Measurements from ENCODE around the gene GRIK1.

The GRIK1 gene

GRCh38 chr21:29825345-29825744, 114.5 kb downstream of the GRIK1 start:
- H3K4me1 ChIP-seq (ENCODE audit: control insufficient read depth, insufficient read depth, low read length, poor library complexity, severe bottlenecking) = no peaks in the 10 kb centered on the region
- no peaks in the 10 kb centered on the region for H3K9me3 ChIP-seq (ENCODE audit: control insufficient read depth, low read length)
- no peaks in the 10 kb centered on the region for H3K36me3 ChIP-seq (ENCODE audit: control insufficient read depth, insufficient read depth, low read length)
- no peak for DNase-seq
- H3K27me3 ChIP-seq (replicated peaks; ENCODE audit: control insufficient read depth, insufficient read depth, low read length, poor library complexity, severe bottlenecking) = no peaks in the 10 kb centered on the region
- no peak overlapping the region for H3K27ac ChIP-seq (ENCODE audit: insufficient read depth, low read length, poor library complexity, severe bottlenecking)
- H3K4me3 ChIP-seq (ENCODE audit: insufficient read depth, low read depth, low read length, poor library complexity, severe bottlenecking) = no peak overlapping the region

GRCh38 chr21:29822064-29822463, 117.7 kb downstream of the GRIK1 start:
- Histone ChIP-seq H3K4me1 (ENCODE audit: control insufficient read depth, insufficient read depth, low read length, poor library complexity, severe bottlenecking) (no peaks in the 10 kb centered on the region), H3K36me3 (ENCODE audit: control insufficient read depth, insufficient read depth, low read length) (no peaks in the 10 kb centered on the region), H3K9me3 (ENCODE audit: control insufficient read depth, low read length) (no peaks in the 10 kb centered on the region), H3K27me3 (replicated peaks; ENCODE audit: control insufficient read depth, insufficient read depth, low read length, poor library complexity, severe bottlenecking) (no peaks in the 10 kb centered on the region), H3K27ac (ENCODE audit: insufficient read depth, low read length, poor library complexity, severe bottlenecking) (no peak overlapping the region), H3K4me3 (ENCODE audit: insufficient read depth, low read depth, low read length, poor library complexity, severe bottlenecking) (no peak overlapping the region)
- DNase-seq = no peak

GRCh38 chr21:29821230-29821629, 118.6 kb downstream of the GRIK1 start:
- Histone ChIP-seq H3K4me1 (ENCODE audit: control insufficient read depth, insufficient read depth, low read length, poor library complexity, severe bottlenecking) (no peaks in the 10 kb centered on the region), H3K27me3 (replicated peaks; ENCODE audit: control insufficient read depth, insufficient read depth, low read length, poor library complexity, severe bottlenecking) (no peaks in the 10 kb centered on the region), H3K4me3 (ENCODE audit: insufficient read depth, low read depth, low read length, poor library complexity, severe bottlenecking) (no peak overlapping the region), H3K36me3 (ENCODE audit: control insufficient read depth, insufficient read depth, low read length) (no peaks in the 10 kb centered on the region), H3K27ac (ENCODE audit: insufficient read depth, low read length, poor library complexity, severe bottlenecking) (no peak overlapping the region), H3K9me3 (ENCODE audit: control insufficient read depth, low read length) (no peaks in the 10 kb centered on the region)
- no peak for DNase-seq

- Histone ChIP-seq H3K36me3 (ENCODE audit: control insufficient read depth, insufficient read depth, low read length) (no peaks in the 10 kb centered on the region), H3K4me1 (ENCODE audit: control insufficient read depth, insufficient read depth, low read length, poor library complexity, severe bottlenecking) (no peaks in the 10 kb centered on the region), H3K27me3 (replicated peaks; ENCODE audit: control insufficient read depth, insufficient read depth, low read length, poor library complexity, severe bottlenecking) (no peaks in the 10 kb centered on the region), H3K9me3 (ENCODE audit: control insufficient read depth, low read length) (no peaks in the 10 kb centered on the region), H3K4me3 (ENCODE audit: insufficient read depth, low read depth, low read length, poor library complexity, severe bottlenecking) (no peak overlapping the region), H3K27ac (ENCODE audit: insufficient read depth, low read length, poor library complexity, severe bottlenecking) (no peak overlapping the region)
- no peak for DNase-seq
Observed at GRCh38 chr21:29819675-29820326, 120.0 kb downstream of the GRIK1 start.

- Histone ChIP-seq H3K36me3 (ENCODE audit: control insufficient read depth, insufficient read depth, low read length) (no peaks in the 10 kb centered on the region), H3K27me3 (replicated peaks; ENCODE audit: control insufficient read depth, insufficient read depth, low read length, poor library complexity, severe bottlenecking) (no peaks in the 10 kb centered on the region), H3K9me3 (ENCODE audit: control insufficient read depth, low read length) (no peaks in the 10 kb centered on the region), H3K4me1 (ENCODE audit: control insufficient read depth, insufficient read depth, low read length, poor library complexity, severe bottlenecking) (no peaks in the 10 kb centered on the region), H3K4me3 (ENCODE audit: insufficient read depth, low read depth, low read length, poor library complexity, severe bottlenecking) (no peak overlapping the region), H3K27ac (ENCODE audit: insufficient read depth, low read length, poor library complexity, severe bottlenecking) (no peak overlapping the region)
- no peak for DNase-seq
Observed at GRCh38 chr21:29818383-29818921, 121.3 kb downstream of the GRIK1 start.

- Histone ChIP-seq H3K4me3 (ENCODE audit: insufficient read depth, low read depth, low read length, poor library complexity, severe bottlenecking) (no peak overlapping the region), H3K9me3 (ENCODE audit: control insufficient read depth, low read length) (no peaks in the 10 kb centered on the region), H3K27ac (ENCODE audit: insufficient read depth, low read length, poor library complexity, severe bottlenecking) (no peak overlapping the region), H3K4me1 (ENCODE audit: control insufficient read depth, insufficient read depth, low read length, poor library complexity, severe bottlenecking) (no peaks in the 10 kb centered on the region), H3K27me3 (replicated peaks; ENCODE audit: control insufficient read depth, insufficient read depth, low read length, poor library complexity, severe bottlenecking) (no peaks in the 10 kb centered on the region), H3K36me3 (ENCODE audit: control insufficient read depth, insufficient read depth, low read length) (no peaks in the 10 kb centered on the region)
- no peak for DNase-seq
Observed at GRCh38 chr21:29817450-29817849, 122.3 kb downstream of the GRIK1 start.

- DNase-seq = no peak
- H3K4me3 ChIP-seq (ENCODE audit: insufficient read depth, low read depth, low read length, poor library complexity, severe bottlenecking) = no peak overlapping the region
- H3K36me3 ChIP-seq (ENCODE audit: control insufficient read depth, insufficient read depth, low read length) = no peaks in the 10 kb centered on the region
- no peaks in the 10 kb centered on the region for H3K9me3 ChIP-seq (ENCODE audit: control insufficient read depth, low read length)
- H3K27ac ChIP-seq (ENCODE audit: insufficient read depth, low read length, poor library complexity, severe bottlenecking) = no peak overlapping the region
- H3K27me3 ChIP-seq (replicated peaks; ENCODE audit: control insufficient read depth, insufficient read depth, low read length, poor library complexity, severe bottlenecking) = no peaks in the 10 kb centered on the region
- no peaks in the 10 kb centered on the region for H3K4me1 ChIP-seq (ENCODE audit: control insufficient read depth, insufficient read depth, low read length, poor library complexity, severe bottlenecking)
Observed at GRCh38 chr21:29812947-29813346, 126.8 kb downstream of the GRIK1 start.

GRCh38 chr21:29810871-29811270, 128.9 kb downstream of the GRIK1 start:
- H3K4me1 ChIP-seq (ENCODE audit: control insufficient read depth, insufficient read depth, low read length, poor library complexity, severe bottlenecking) = no peaks in the 10 kb centered on the region
- no peak for DNase-seq
- no peaks in the 10 kb centered on the region for H3K27me3 ChIP-seq (replicated peaks; ENCODE audit: control insufficient read depth, insufficient read depth, low read length, poor library complexity, severe bottlenecking)
- H3K27ac ChIP-seq (ENCODE audit: insufficient read depth, low read length, poor library complexity, severe bottlenecking) = no peak overlapping the region
- no peak overlapping the region for H3K4me3 ChIP-seq (ENCODE audit: insufficient read depth, low read depth, low read length, poor library complexity, severe bottlenecking)
- H3K36me3 ChIP-seq (ENCODE audit: control insufficient read depth, insufficient read depth, low read length) = no peaks in the 10 kb centered on the region
- no peaks in the 10 kb centered on the region for H3K9me3 ChIP-seq (ENCODE audit: control insufficient read depth, low read length)

GRCh38 chr21:29808153-29808552, 131.6 kb downstream of the GRIK1 start:
- Histone ChIP-seq H3K27ac (ENCODE audit: insufficient read depth, low read length, poor library complexity, severe bottlenecking) (no peak overlapping the region), H3K27me3 (replicated peaks; ENCODE audit: control insufficient read depth, insufficient read depth, low read length, poor library complexity, severe bottlenecking) (no peaks in the 10 kb centered on the region), H3K9me3 (ENCODE audit: control insufficient read depth, low read length) (no peaks in the 10 kb centered on the region), H3K4me1 (ENCODE audit: control insufficient read depth, insufficient read depth, low read length, poor library complexity, severe bottlenecking) (no peaks in the 10 kb centered on the region), H3K4me3 (ENCODE audit: insufficient read depth, low read depth, low read length, poor library complexity, severe bottlenecking) (no peak overlapping the region), H3K36me3 (ENCODE audit: control insufficient read depth, insufficient read depth, low read length) (no peaks in the 10 kb centered on the region)
- no peak for DNase-seq

GRCh38 chr21:29805105-29805504, 134.7 kb downstream of the GRIK1 start:
- DNase-seq = no peak
- H3K9me3 ChIP-seq (ENCODE audit: control insufficient read depth, low read length) = no peaks in the 10 kb centered on the region
- no peaks in the 10 kb centered on the region for H3K27me3 ChIP-seq (replicated peaks; ENCODE audit: control insufficient read depth, insufficient read depth, low read length, poor library complexity, severe bottlenecking)
- no peak overlapping the region for H3K4me3 ChIP-seq (ENCODE audit: insufficient read depth, low read depth, low read length, poor library complexity, severe bottlenecking)
- no peaks in the 10 kb centered on the region for H3K4me1 ChIP-seq (ENCODE audit: control insufficient read depth, insufficient read depth, low read length, poor library complexity, severe bottlenecking)
- no peaks in the 10 kb centered on the region for H3K36me3 ChIP-seq (ENCODE audit: control insufficient read depth, insufficient read depth, low read length)
- no peak overlapping the region for H3K27ac ChIP-seq (ENCODE audit: insufficient read depth, low read length, poor library complexity, severe bottlenecking)
